Measurements from ENCODE around the gene CD93. TPM values are rescaled to one million over a fixed set of nuclear protein-coding genes. Genes with fewer than 3 reads are reported as not detected.

Gene CD93
- total RNA-seq, 1 donor from 2014 or later = 41.0 TPM

GRCh38 chr20:23105193-23105592 lies 19.1 kb upstream of the CD93 start:
- ATAC-seq (no peak), DNase-seq (no peak)
- intact Hi-C loops (cut with micrococcal nuclease) = no loop called here

- DNase-seq = no peak
- peak; percentile 41 for ATAC-seq
- intact Hi-C loops (cut with micrococcal nuclease) = no loop called here
These were observed 17.3 kb upstream of the CD93 start for GRCh38 chr20:23103284-23104018.

GRCh38 chr20:23101696-23102406 lies 15.7 kb upstream of the CD93 start:
- intact Hi-C loops (cut with micrococcal nuclease) = no loop called here
- no peak for DNase-seq
- no peak for ATAC-seq

GRCh38 chr20:23100720-23101107 lies 14.6 kb upstream of the CD93 start:
- no peak for ATAC-seq
- no peak for DNase-seq
- intact Hi-C loops (cut with micrococcal nuclease) = no loop called here

- ATAC-seq = peak; percentile 45
These were observed 13.9 kb upstream of the CD93 start for GRCh38 chr20:23099791-23100719.

GRCh38 chr20:23097636-23098580 lies 11.8 kb upstream of the CD93 start:
- ATAC-seq (peak; percentile 22), DNase-seq (no peak)
- intact Hi-C loops (cut with micrococcal nuclease) = no loop called here

More at GRCh38 chr20:23099791-23100719, 13.9 kb upstream of the CD93 start:
- intact Hi-C loops (cut with micrococcal nuclease) = no loop called here
- DNase-seq = no peak

- no peak for ATAC-seq
- intact Hi-C loops (cut with micrococcal nuclease) = no loop called here
- DNase-seq = no peak
These were observed 10.9 kb upstream of the CD93 start for GRCh38 chr20:23096986-23097520.

GRCh38 chr20:23096097-23096496 lies 10.0 kb upstream of the CD93 start:
- ATAC-seq = no peak

GRCh38 chr20:23095499-23095898 lies 9.4 kb upstream of the CD93 start:
- intact Hi-C loops (cut with micrococcal nuclease) = no loop called here
- ATAC-seq (no peak), DNase-seq (peak; percentile 48)

More at GRCh38 chr20:23096097-23096496, 10.0 kb upstream of the CD93 start:
- intact Hi-C loops (cut with micrococcal nuclease) = no loop called here
- DNase-seq = no peak

- no peak for DNase-seq
- intact Hi-C loops (cut with micrococcal nuclease) = no loop called here
- no peak for ATAC-seq
These were observed 8.8 kb upstream of the CD93 start for GRCh38 chr20:23094927-23095326.

- intact Hi-C loops (cut with micrococcal nuclease) = no loop called here
- DNase-seq = no peak
- ATAC-seq = no peak
These were observed 8.2 kb upstream of the CD93 start for GRCh38 chr20:23094213-23094896.

- intact Hi-C loops (cut with micrococcal nuclease) = no loop called here
- ATAC-seq = no peak
- no peak for DNase-seq
These were observed 7.5 kb upstream of the CD93 start for GRCh38 chr20:23093613-23094012.

GRCh38 chr20:23092861-23093495 lies 6.9 kb upstream of the CD93 start:
- intact Hi-C loops (cut with micrococcal nuclease) = no loop called here
- no peak for DNase-seq
- ATAC-seq = peak; percentile 29

- ATAC-seq (peak; percentile 40), DNase-seq (no peak)
- intact Hi-C loops (cut with micrococcal nuclease) = no loop called here
These were observed 6.2 kb upstream of the CD93 start for GRCh38 chr20:23092384-23092756.

GRCh38 chr20:23091721-23092383 lies 5.7 kb upstream of the CD93 start:
- ATAC-seq = peak; percentile 30
- no peak for DNase-seq
- intact Hi-C loops (cut with micrococcal nuclease) = no loop called here

GRCh38 chr20:23090878-23091277 lies 4.8 kb upstream of the CD93 start:
- no peak for DNase-seq
- no peak for ATAC-seq
- intact Hi-C loops (cut with micrococcal nuclease) = no loop called here

GRCh38 chr20:23090147-23090546 lies 4.0 kb upstream of the CD93 start:
- DNase-seq (no peak), ATAC-seq (no peak)
- intact Hi-C loops (cut with micrococcal nuclease) = no loop called here
